ENCODE measurements around the gene OTOP2. TPM values are rescaled to one million over a fixed set of nuclear protein-coding genes. Genes with fewer than 3 reads are reported as not detected.

OTOP2 gene
- total RNA-seq, 6 donors from 2014 or later, result not detected

DNA sequence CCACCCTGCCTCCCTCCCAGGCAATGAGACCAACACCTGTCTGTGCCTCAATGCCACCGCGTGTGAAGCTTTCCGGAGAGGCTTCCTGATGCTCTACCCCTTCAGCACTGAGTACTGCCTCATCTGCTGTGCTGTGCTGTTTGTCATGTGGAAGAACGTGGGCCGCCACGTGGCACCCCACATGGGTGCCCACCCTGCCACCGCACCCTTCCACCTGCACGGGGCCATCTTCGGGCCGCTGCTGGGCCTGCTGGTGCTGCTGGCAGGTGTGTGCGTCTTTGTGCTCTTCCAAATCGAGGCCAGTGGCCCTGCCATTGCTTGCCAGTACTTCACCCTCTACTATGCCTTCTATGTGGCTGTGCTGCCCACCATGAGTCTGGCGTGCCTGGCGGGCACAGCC, 22.6 kb downstream of the OTOP2 start:
- Histone ChIP-seq H3K27me3 (no peaks in the 10 kb centered on the region), H3K4me1 (no peaks in the 10 kb centered on the region), H3K9me3 (no peaks in the 10 kb centered on the region), H3K36me3 (peaks cover 0 to 7% (median 0%) of the 10 kb centered on the region in 4 donors), H3K4me3 (no peak overlapping the region), H3K27ac (no peak overlapping the region)
- DNase-seq, result no peak
- ATAC-seq (ENCODE audit: low FRiP score in 2 of 2), result no peak
- TF ChIP-seq EP300 (IDR thresholded peaks at IDR 0.05) (no peak), POLR2A (IDR thresholded peaks at IDR 0.05) (no peak)
- TF ChIP-seq, protein P1, sequence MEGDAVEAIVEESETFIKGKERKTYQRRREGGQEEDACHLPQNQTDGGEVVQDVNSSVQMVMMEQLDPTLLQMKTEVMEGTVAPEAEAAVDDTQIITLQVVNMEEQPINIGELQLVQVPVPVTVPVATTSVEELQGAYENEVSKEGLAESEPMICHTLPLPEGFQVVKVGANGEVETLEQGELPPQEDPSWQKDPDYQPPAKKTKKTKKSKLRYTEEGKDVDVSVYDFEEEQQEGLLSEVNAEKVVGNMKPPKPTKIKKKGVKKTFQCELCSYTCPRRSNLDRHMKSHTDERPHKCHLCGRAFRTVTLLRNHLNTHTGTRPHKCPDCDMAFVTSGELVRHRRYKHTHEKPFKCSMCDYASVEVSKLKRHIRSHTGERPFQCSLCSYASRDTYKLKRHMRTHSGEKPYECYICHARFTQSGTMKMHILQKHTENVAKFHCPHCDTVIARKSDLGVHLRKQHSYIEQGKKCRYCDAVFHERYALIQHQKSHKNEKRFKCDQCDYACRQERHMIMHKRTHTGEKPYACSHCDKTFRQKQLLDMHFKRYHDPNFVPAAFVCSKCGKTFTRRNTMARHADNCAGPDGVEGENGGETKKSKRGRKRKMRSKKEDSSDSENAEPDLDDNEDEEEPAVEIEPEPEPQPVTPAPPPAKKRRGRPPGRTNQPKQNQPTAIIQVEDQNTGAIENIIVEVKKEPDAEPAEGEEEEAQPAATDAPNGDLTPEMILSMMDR (IDR thresholded peaks at IDR 0.05), result no peak
- 88 to 90% methylated on average over 14 of the region's 14 CpGs for WGBS, 2 donors

DNA sequence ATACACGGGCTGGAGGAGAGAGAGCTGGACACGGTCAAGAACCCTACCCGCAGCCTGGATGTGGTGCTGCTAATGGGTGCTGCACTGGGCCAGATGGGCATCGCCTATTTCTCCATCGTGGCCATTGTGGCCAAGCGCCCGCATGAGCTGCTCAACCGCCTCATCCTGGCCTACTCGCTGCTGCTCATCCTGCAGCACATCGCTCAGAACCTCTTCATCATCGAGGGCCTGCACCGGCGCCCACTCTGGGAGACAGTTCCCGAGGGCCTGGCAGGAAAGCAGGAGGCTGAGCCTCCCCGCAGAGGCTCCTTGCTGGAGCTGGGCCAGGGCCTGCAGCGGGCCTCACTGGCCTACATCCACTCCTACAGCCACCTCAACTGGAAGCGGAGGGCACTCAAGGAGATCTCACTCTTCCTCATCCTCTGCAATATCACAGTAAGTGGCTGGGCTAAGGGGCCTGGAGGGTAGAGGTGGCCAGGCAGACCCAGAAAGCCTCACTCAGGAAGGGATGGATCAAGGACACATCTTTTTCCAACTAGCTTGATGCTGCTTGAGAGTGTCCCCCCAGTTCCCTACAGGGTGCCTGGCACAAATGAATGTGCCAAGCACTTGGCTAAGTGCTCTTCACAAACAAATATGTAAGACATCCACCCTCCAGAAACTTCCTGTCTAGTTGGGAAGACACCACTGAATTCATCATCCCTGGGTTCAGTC, 23.1 kb downstream of the OTOP2 start:
- Histone ChIP-seq H3K27ac (no peak overlapping the region), H3K27me3 (no peaks in the 10 kb centered on the region), H3K9me3 (no peaks in the 10 kb centered on the region), H3K4me3 (no peak overlapping the region), H3K4me1 (no peaks in the 10 kb centered on the region), H3K36me3 (peaks cover 0 to 12% (median 0%) of the 10 kb centered on the region in 4 donors)
- DNase-seq (no peak), ATAC-seq (ENCODE audit: low FRiP score in 2 of 2) (no peak)
- WGBS, 2 donors, result 90 to 97% methylated on average over 10 to 17 of the region's 17 CpGs
- TF ChIP-seq EP300 (IDR thresholded peaks at IDR 0.05) (no peak), POLR2A (IDR thresholded peaks at IDR 0.05) (no peak), POLR2AphosphoS5 (IDR thresholded peaks at IDR 0.05) (no peak)
- TF ChIP-seq, protein P1 (IDR thresholded peaks at IDR 0.05), result no peak

- Histone ChIP-seq H3K27me3 (no peaks in the 10 kb centered on the region), H3K27ac (no peak overlapping the region), H3K4me1 (no peaks in the 10 kb centered on the region), H3K4me3 (no peak overlapping the region), H3K9me3 (no peaks in the 10 kb centered on the region), H3K36me3 (peaks cover 0 to 23% (median 0%) of the 10 kb centered on the region in 4 donors)
- WGBS, 2 donors, result 23 to 65% methylated on average over 4 to 12 of the region's 12 CpGs
- TF ChIP-seq POLR2AphosphoS5 (IDR thresholded peaks at IDR 0.05) (no peak), POLR2A (IDR thresholded peaks at IDR 0.05) (no peak), EP300 (IDR thresholded peaks at IDR 0.05) (no peak)
- TF ChIP-seq, protein P1 (IDR thresholded peaks at IDR 0.05), result no peak
- DNase-seq (no peak), ATAC-seq (ENCODE audit: low FRiP score in 2 of 2) (no peak)
Measured at GRCh38 chr17:74949455-74950115, 25.5 kb downstream of the OTOP2 start.

GRCh38 chr17:74950207-74950606, 26.1 kb downstream of the OTOP2 start:
- Histone ChIP-seq H3K9me3 (no peaks in the 10 kb centered on the region), H3K27me3 (no peaks in the 10 kb centered on the region), H3K4me1 (no peaks in the 10 kb centered on the region), H3K36me3 (peaks cover 0 to 30% (median 0%) of the 10 kb centered on the region in 4 donors), H3K4me3 (no peak overlapping the region), H3K27ac (no peak overlapping the region)
- TF ChIP-seq POLR2AphosphoS5 (IDR thresholded peaks at IDR 0.05), result no peak
- TF ChIP-seq POLR2A (IDR thresholded peaks at IDR 0.05), result no peak
- TF ChIP-seq, protein P1 (IDR thresholded peaks at IDR 0.05), result no peak
- TF ChIP-seq EP300 (IDR thresholded peaks at IDR 0.05), result no peak
- 73% methylated on average over 8 of the region's 8 CpGs; no CpG with 5 or more reads in 1 of the 2 donors for WGBS, 2 donors
- DNase-seq (no peak), ATAC-seq (ENCODE audit: low FRiP score in 2 of 2) (no peak)
